Neuronal stem cell (in vitro differentiated cells): ENCODE results near the gene KIF7. TPM values are rescaled to one million over a fixed set of nuclear protein-coding genes. Genes with fewer than 3 reads are reported as not detected.
A peak's percentile ranks its signal among the peaks of the same experiment; 100 is the strongest.

Experiments
- DNase-seq: peaks from one replicate; pipeline ENCODE4 v3.0.0-alpha.2; 2013; ENCODE audit warnings: low spot score
- H2AFZ ChIP-seq: one replicate; pipeline ENCODE4 v1.6.1; 2013; ENCODE audit warnings: mild to moderate bottlenecking, low read length, inconsistent platforms
- H2AK5ac ChIP-seq: 2 replicates; pipeline ENCODE4 v1.6.1; 2013; ENCODE audit warnings: low read depth, mild to moderate bottlenecking, inconsistent platforms, low read length, moderate library complexity, mixed read lengths
- H2BK120ac ChIP-seq: 2 replicates; pipeline ENCODE4 v1.6.1; 2013; ENCODE audit warnings: low read depth, mild to moderate bottlenecking, inconsistent platforms, low read length, moderate library complexity, mixed read lengths
- H2BK12ac ChIP-seq: one replicate; pipeline ENCODE4 v1.6.1; 2013; ENCODE audit warnings: low read length, inconsistent platforms
- H2BK15ac ChIP-seq: 2 replicates; pipeline ENCODE4 v1.6.1; 2013; ENCODE audit warnings: mild to moderate bottlenecking, low read length, inconsistent platforms, mixed read lengths
- H2BK5ac ChIP-seq: one replicate; pipeline ENCODE4 v1.6.1; 2013; ENCODE audit warnings: inconsistent platforms, mild to moderate bottlenecking, low read length, moderate library complexity
- H3K14ac ChIP-seq: one replicate; pipeline ENCODE4 v1.6.1; 2013; ENCODE audit warnings: low read length, inconsistent platforms
- H3K18ac ChIP-seq: 2 replicates; pipeline ENCODE4 v1.6.1; 2013; ENCODE audit warnings: low read length, inconsistent platforms
- H3K23ac ChIP-seq: 2 replicates; pipeline ENCODE4 v1.6.1; 2013; ENCODE audit warnings: low read depth, mild to moderate bottlenecking, mixed read lengths, low read length, inconsistent platforms; ENCODE audit not compliant: poor library complexity
- H3K27ac ChIP-seq: replicated peaks from 3 replicates; pipeline ENCODE4 v1.5.1; 2013; ENCODE audit warnings: low read length, inconsistent platforms
- H3K27me3 ChIP-seq, 3 experiments: 2 replicates each; pipeline ENCODE4 v1.6.1; 2013; ENCODE audit warnings: low read length in 3 of 3, mild to moderate bottlenecking in 2 of 3, inconsistent platforms in 1 of 3, low read depth in 1 of 3, mixed read lengths in 1 of 3, moderate library complexity in 1 of 3; ENCODE audit not compliant: control insufficient read depth in 3 of 3, insufficient read depth in 3 of 3
- H3K36me3 ChIP-seq, 2 donors: replicated peaks in 1 of 2; 2 replicates each; pipeline ENCODE4 v1.6.1; 2013; ENCODE audit warnings: low read length in 2 of 2; ENCODE audit not compliant: control insufficient read depth in 2 of 2, insufficient read depth in 2 of 2
- H3K4ac ChIP-seq: 2 replicates; pipeline ENCODE4 v1.6.1; 2013; ENCODE audit warnings: inconsistent platforms, mild to moderate bottlenecking, low read length, moderate library complexity
- H3K4me1 ChIP-seq, 2 donors: 1 replicate in 1 of 2; 2 replicates in 1 of 2; pipeline ENCODE4 v1.6.1; 2013; ENCODE audit warnings: low read length in 2 of 2, low read depth in 1 of 2; ENCODE audit not compliant: control insufficient read depth in 2 of 2, insufficient read depth in 1 of 2
- H3K4me2 ChIP-seq: one replicate; pipeline ENCODE4 v1.6.1; 2013; ENCODE audit warnings: mild to moderate bottlenecking, low read length, inconsistent platforms; ENCODE audit not compliant: insufficient read depth, poor library complexity, severe bottlenecking
- H3K4me3 ChIP-seq, 2 donors: 2 replicates each; pipeline ENCODE4 v1.5.1; 2013; ENCODE audit warnings: low read length in 2 of 2, mild to moderate bottlenecking in 2 of 2, inconsistent platforms in 1 of 2, moderate library complexity in 1 of 2
- H3K79me1 ChIP-seq: one replicate; pipeline ENCODE4 v1.6.1; 2013; ENCODE audit warnings: low read depth, mild to moderate bottlenecking, inconsistent platforms, low read length, moderate library complexity
- H3K9ac ChIP-seq: one replicate; pipeline ENCODE4 v1.6.1; 2013; ENCODE audit warnings: mild to moderate bottlenecking, low read depth, low read length, inconsistent platforms; ENCODE audit not compliant: poor library complexity
- H3K9me3 ChIP-seq, 2 donors: replicated peaks in 1 of 2; 2 replicates each; pipeline versions ENCODE3 to v1.6.1; 2013; ENCODE audit warnings: low read length in 2 of 2, mild to moderate bottlenecking in 2 of 2, inconsistent platforms in 1 of 2, low read depth in 1 of 2, mixed read lengths in 1 of 2, moderate library complexity in 1 of 2; ENCODE audit not compliant: control insufficient read depth in 2 of 2, insufficient read depth in 1 of 2
- H4K8ac ChIP-seq: one replicate; pipeline ENCODE4 v1.6.1; 2013; ENCODE audit warnings: low read depth, mild to moderate bottlenecking, inconsistent platforms, low read length, moderate library complexity
- H4K91ac ChIP-seq: one replicate; pipeline ENCODE4 v1.6.1; 2013; ENCODE audit warnings: low read length, low read depth, mild to moderate bottlenecking, inconsistent platforms; ENCODE audit not compliant: poor library complexity
- WGBS, 2 donors: extraction: QIAGEN DNeasy Blood & Tissue Kit; methylation state at CpG; one replicate each; pipeline ENCODE4 v1.1.7; 2013; ENCODE audit warnings: missing lambda C conversion rate in 2 of 2, mixed read lengths in 1 of 2; ENCODE audit not compliant: insufficient read length in 2 of 2, insufficient replicate concordance in 1 of 2; ENCODE audit errors: extremely low coverage in 2 of 2; 5-methylcytosine and 5-hydroxymethylcytosine counted together
- polyA plus RNA-seq, 2 experiments: library from polyadenylated mRNA; stranded (reverse); fragments of 200-250 nt; gene quantifications; one replicate each; pipeline ENCODE4 v1.2.3, GENCODE V29; 2013

The KIF7 gene, protein sequence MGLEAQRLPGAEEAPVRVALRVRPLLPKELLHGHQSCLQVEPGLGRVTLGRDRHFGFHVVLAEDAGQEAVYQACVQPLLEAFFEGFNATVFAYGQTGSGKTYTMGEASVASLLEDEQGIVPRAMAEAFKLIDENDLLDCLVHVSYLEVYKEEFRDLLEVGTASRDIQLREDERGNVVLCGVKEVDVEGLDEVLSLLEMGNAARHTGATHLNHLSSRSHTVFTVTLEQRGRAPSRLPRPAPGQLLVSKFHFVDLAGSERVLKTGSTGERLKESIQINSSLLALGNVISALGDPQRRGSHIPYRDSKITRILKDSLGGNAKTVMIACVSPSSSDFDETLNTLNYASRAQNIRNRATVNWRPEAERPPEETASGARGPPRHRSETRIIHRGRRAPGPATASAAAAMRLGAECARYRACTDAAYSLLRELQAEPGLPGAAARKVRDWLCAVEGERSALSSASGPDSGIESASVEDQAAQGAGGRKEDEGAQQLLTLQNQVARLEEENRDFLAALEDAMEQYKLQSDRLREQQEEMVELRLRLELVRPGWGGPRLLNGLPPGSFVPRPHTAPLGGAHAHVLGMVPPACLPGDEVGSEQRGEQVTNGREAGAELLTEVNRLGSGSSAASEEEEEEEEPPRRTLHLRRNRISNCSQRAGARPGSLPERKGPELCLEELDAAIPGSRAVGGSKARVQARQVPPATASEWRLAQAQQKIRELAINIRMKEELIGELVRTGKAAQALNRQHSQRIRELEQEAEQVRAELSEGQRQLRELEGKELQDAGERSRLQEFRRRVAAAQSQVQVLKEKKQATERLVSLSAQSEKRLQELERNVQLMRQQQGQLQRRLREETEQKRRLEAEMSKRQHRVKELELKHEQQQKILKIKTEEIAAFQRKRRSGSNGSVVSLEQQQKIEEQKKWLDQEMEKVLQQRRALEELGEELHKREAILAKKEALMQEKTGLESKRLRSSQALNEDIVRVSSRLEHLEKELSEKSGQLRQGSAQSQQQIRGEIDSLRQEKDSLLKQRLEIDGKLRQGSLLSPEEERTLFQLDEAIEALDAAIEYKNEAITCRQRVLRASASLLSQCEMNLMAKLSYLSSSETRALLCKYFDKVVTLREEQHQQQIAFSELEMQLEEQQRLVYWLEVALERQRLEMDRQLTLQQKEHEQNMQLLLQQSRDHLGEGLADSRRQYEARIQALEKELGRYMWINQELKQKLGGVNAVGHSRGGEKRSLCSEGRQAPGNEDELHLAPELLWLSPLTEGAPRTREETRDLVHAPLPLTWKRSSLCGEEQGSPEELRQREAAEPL (N-terminal part only)
- 6.3 TPM for polyA plus RNA-seq (2013, experiment 1 of 2)
- polyA plus RNA-seq (2013, experiment 2 of 2) = 6.6 TPM

- H3K14ac ChIP-seq = peak within 1 kb of the TSS; percentile 56
- no peak within 1 kb of the TSS for H3K27ac ChIP-seq
- no peaks in the 10 kb centered on the region for H3K9me3 ChIP-seq
- H2BK5ac ChIP-seq = no peak within 1 kb of the TSS
- peaks cover 16% of the 10 kb centered on the region for H3K79me1 ChIP-seq
- peaks cover 0 to 6% (median 0%) of the 10 kb centered on the region in 3 experiments for H3K27me3 ChIP-seq
- H2BK15ac ChIP-seq = no peak within 1 kb of the TSS
- peak within 1 kb of the TSS; percentile 99 for H2AFZ ChIP-seq
- H3K4ac ChIP-seq = no peak within 1 kb of the TSS
- peak within 1 kb of the TSS; percentile 56 for H2AK5ac ChIP-seq
- peak; percentile 70 for DNase-seq
- H3K4me2 ChIP-seq = peak within 1 kb of the TSS; percentile 80
- peaks cover 7 to 13% of the 10 kb centered on the region in 2 donors for H3K36me3 ChIP-seq
- H3K9ac ChIP-seq = peak within 1 kb of the TSS; percentile 96
- H2BK12ac ChIP-seq = no peak within 1 kb of the TSS
- H4K8ac ChIP-seq = peak within 1 kb of the TSS; percentile 43
- no peak within 1 kb of the TSS for H2BK120ac ChIP-seq
- H3K4me1 ChIP-seq = peaks cover 2 to 5% of the 10 kb centered on the region in 2 donors
- peak within 1 kb of the TSS; percentile 30 for H4K91ac ChIP-seq
- peak within 1 kb of the TSS; percentile 98 for H3K23ac ChIP-seq
- H3K4me3 ChIP-seq = peak within 1 kb of the TSS; percentile 90 to 92
- WGBS, 2 donors = no CpG with 5 or more reads among the region's 87 CpGs
- H3K18ac ChIP-seq = peak within 1 kb of the TSS; percentile 80
Observed at GRCh38 chr15:89654847-89655805, at the start of gene KIF7. Gene KIF7 (minus strand): TSS chr15:89655467. CDS start chr15:89652930, 2,537 bp downstream.

DNA sequence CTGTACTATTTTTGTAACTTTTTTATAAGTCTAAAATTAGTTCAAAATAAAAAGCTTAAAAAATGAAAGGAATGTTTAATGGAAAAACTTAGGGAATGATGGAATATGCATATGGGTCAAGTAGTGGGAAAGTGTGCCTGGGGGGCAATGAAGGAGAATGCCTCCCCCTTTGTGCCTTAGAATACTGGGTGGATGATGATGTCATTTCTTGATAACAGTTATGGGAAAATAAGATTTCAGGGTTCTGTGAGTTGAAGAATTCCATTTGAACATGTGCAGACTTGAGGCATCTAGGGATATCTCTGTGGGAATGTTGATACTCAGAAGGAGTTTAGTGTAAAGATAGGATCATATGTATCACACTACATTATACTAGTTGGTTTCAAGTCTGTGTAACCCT, 49.1 kb upstream of the KIF7 start:
- Histone ChIP-seq H2BK12ac (no peak overlapping the region), H3K36me3 (no peaks in the 10 kb centered on the region), H3K27me3 (peaks cover 0 to 44% (median 4%) of the 10 kb centered on the region in 3 experiments), H2BK15ac (no peak overlapping the region), H3K18ac (no peak overlapping the region), H3K79me1 (no peaks in the 10 kb centered on the region), H4K8ac (no peak overlapping the region), H3K9ac (no peak overlapping the region), H3K4ac (no peak overlapping the region), H4K91ac (no peak overlapping the region), H2BK5ac (no peak overlapping the region), H3K4me3 (no peak overlapping the region), H2AFZ (no peak overlapping the region), H3K9me3 (no peaks in the 10 kb centered on the region), H2BK120ac (no peak overlapping the region), H3K27ac (no peak overlapping the region), H2AK5ac (no peak overlapping the region), H3K4me2 (no peak overlapping the region), H3K4me1 (no peaks in the 10 kb centered on the region), H3K14ac (no peak overlapping the region), H3K23ac (no peak overlapping the region)
- no peak for DNase-seq

DNA sequence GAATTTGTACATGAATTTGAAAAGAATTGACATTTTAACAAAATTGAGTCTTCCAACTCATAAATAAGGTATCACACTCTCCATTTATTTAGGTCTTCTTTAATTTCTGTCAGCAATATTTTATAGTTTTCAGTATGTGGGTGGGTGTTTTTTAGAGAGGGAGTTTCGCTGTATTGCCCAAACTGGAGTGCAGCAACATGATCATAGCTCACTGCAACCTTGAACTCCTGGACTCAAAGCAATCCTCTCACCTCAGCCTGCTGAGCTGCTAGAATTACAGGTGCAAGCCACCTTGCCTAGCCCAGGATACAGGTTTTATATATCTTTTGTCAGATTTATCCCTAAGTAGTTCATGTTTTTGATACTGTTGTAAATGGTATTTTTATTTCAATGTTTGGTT, 39.9 kb upstream of the KIF7 start:
- Histone ChIP-seq H3K79me1 (no peaks in the 10 kb centered on the region), H3K4me1 (peaks cover 0 to 2% of the 10 kb centered on the region in 2 donors), H3K9ac (no peak overlapping the region), H3K14ac (no peak overlapping the region), H3K4ac (no peak overlapping the region), H3K9me3 (peaks cover 0 to 2% of the 10 kb centered on the region in 2 donors), H3K4me3 (no peak overlapping the region), H3K36me3 (no peaks in the 10 kb centered on the region), H3K23ac (no peak overlapping the region), H3K18ac (no peak overlapping the region), H4K91ac (no peak overlapping the region), H2AFZ (no peak overlapping the region), H2BK5ac (no peak overlapping the region), H2BK120ac (no peak overlapping the region), H2AK5ac (no peak overlapping the region), H3K4me2 (no peak overlapping the region), H2BK12ac (no peak overlapping the region), H2BK15ac (no peak overlapping the region), H3K27ac (no peak overlapping the region), H4K8ac (no peak overlapping the region), H3K27me3 (peaks cover 0 to 26% (median 4%) of the 10 kb centered on the region in 3 experiments)
- DNase-seq = no peak
- WGBS, 2 donors = no CpG with 5 or more reads among the region's 1 CpG
